Activated CD8-positive, alpha-beta T cell treated with anti-CD3 and anti-CD28 coated beads for 36 hours (primary cell): ENCODE data around the gene MATR3. TPM values are rescaled to one million over a fixed set of nuclear protein-coding genes. Genes with fewer than 3 reads are reported as not detected.

Source experiments
- ATAC-seq: fragments of 200-7000 bp; cut with Tn5 transposase; one replicate; pipeline ENCODE4 v1.10.0; 2021; ENCODE audit warnings: mild to moderate bottlenecking, moderate library complexity
- CTCF ChIA-PET: fragments of 350-600 bp; sonication (Branson Sonifier 250); formaldehyde crosslinking; loops from one replicate; lab custom pipeline; 2021; ENCODE audit warnings: antibody characterized with exemption; lab: Charles Lee
- POLR2A ChIA-PET: fragments of 350-600 bp; sonication (Branson Sonifier 250); formaldehyde crosslinking; loops from one replicate; lab custom pipeline; 2021; ENCODE audit warnings: antibody characterized with exemption; lab: Charles Lee
- DNase-seq: peaks from one replicate; pipeline ENCODE4 v3.0.0-alpha.2; 2020
- H3K27ac Mint-ChIP-seq: one replicate; pipeline ENCODE4 v1.8.0; 2021; ENCODE audit warnings: mild to moderate bottlenecking, mixed read lengths
- H3K27me3 Mint-ChIP-seq: one replicate; pipeline ENCODE4 v1.8.0; 2021; ENCODE audit warnings: mixed read lengths
- H3K36me3 Mint-ChIP-seq: one replicate; pipeline ENCODE4 v1.8.0; 2021; ENCODE audit warnings: low read depth, mixed read lengths
- H3K4me1 Mint-ChIP-seq: one replicate; pipeline ENCODE4 v1.8.0; 2021; ENCODE audit warnings: low read depth, mixed read lengths
- H3K4me3 Mint-ChIP-seq: one replicate; pipeline ENCODE4 v1.8.0; 2021; ENCODE audit warnings: mild to moderate bottlenecking, moderate library complexity, mixed read lengths
- H3K9me3 Mint-ChIP-seq: one replicate; pipeline ENCODE4 v1.8.0; 2021; ENCODE audit warnings: mixed read lengths
- intact Hi-C: fragments of 100-400 bp; cut with micrococcal nuclease; formaldehyde crosslinking; loops from one replicate; pipeline ENCODE4 v1.10.0; 2022
- total RNA-seq, 2 experiments: library from RNA; stranded (reverse); gene quantifications; one replicate each; pipeline ENCODE4 v1.2.3, GENCODE V29; 2021
- TF ChIP-seq, protein P1 (sequence below): fragments of 200-600 bp; IDR thresholded peaks from one replicate; pipeline ENCODE4 v1.8.0; 2022; ENCODE audit warnings: antibody characterized with exemption, mild to moderate bottlenecking

MATR3 gene
- total RNA-seq, result 100 to 1,000 TPM; 181 to 209 TPM

GRCh38 chr5:139293507-139294373 lies at the start of gene MATR3:
MATR3 (plus strand) TSS chr5:139293740; CDS start chr5:139307416, 13,676 bp downstream.
- peak within 1 kb of the TSS; percentile 98 for H3K27ac Mint-ChIP-seq
- intact Hi-C loops, result no loop called here
- H3K27me3 Mint-ChIP-seq, result no peaks in the 10 kb centered on the region
- ChIA-PET CTCF (interaction anchor here (0.6 to 2.6 kb wide), 4 partner anchors 18 to 96 kb away, joined by 3 to 8 read pairs (median 4); partner anchors contain the start of gene MZB1), POLR2A (interaction anchor here (0.5 to 30.1 kb wide), 29 partner anchors 11 to 801 kb away, joined by 3 to 384 read pairs (median 4); partner anchors contain the start of genes MZB1, PAIP2, SLC23A1 and SPATA24)
- no peaks in the 10 kb centered on the region for H3K9me3 Mint-ChIP-seq
- H3K4me1 Mint-ChIP-seq, result peaks cover 32% of the 10 kb centered on the region
- DNase-seq (peak; percentile 96), ATAC-seq (peak; percentile 94)
- H3K4me3 Mint-ChIP-seq, result peak within 1 kb of the TSS; percentile 99
- H3K36me3 Mint-ChIP-seq, result peaks cover 43% of the 10 kb centered on the region
- TF ChIP-seq, protein P1, sequence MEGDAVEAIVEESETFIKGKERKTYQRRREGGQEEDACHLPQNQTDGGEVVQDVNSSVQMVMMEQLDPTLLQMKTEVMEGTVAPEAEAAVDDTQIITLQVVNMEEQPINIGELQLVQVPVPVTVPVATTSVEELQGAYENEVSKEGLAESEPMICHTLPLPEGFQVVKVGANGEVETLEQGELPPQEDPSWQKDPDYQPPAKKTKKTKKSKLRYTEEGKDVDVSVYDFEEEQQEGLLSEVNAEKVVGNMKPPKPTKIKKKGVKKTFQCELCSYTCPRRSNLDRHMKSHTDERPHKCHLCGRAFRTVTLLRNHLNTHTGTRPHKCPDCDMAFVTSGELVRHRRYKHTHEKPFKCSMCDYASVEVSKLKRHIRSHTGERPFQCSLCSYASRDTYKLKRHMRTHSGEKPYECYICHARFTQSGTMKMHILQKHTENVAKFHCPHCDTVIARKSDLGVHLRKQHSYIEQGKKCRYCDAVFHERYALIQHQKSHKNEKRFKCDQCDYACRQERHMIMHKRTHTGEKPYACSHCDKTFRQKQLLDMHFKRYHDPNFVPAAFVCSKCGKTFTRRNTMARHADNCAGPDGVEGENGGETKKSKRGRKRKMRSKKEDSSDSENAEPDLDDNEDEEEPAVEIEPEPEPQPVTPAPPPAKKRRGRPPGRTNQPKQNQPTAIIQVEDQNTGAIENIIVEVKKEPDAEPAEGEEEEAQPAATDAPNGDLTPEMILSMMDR, result no peak

GRCh38 chr5:139245637-139246339 lies 47.8 kb upstream of the MATR3 start:
- Mint-ChIP-seq H3K4me3 (no peak overlapping the region), H3K9me3 (no peaks in the 10 kb centered on the region), H3K27ac (peak overlapping the region; percentile 87), H3K27me3 (peaks cover 2% of the 10 kb centered on the region), H3K36me3 (no peaks in the 10 kb centered on the region), H3K4me1 (peaks cover 20% of the 10 kb centered on the region)
- DNase-seq (no peak), ATAC-seq (peak; percentile 25)
- intact Hi-C loops, result no loop called here
- TF ChIP-seq, protein P1, result no peak
- ChIA-PET CTCF (interaction anchor here (0.8 to 2.6 kb wide), 5 partner anchors 16 to 666 kb away, joined by 3 to 8 read pairs (median 3); no protein-coding TSS in a partner anchor), POLR2A (interaction anchor here (0.7 to 1.0 kb wide), 4 partner anchors 15 to 374 kb away, joined by 3 to 4 read pairs (median 4); partner anchors contain the start of gene PAIP2)

DNA sequence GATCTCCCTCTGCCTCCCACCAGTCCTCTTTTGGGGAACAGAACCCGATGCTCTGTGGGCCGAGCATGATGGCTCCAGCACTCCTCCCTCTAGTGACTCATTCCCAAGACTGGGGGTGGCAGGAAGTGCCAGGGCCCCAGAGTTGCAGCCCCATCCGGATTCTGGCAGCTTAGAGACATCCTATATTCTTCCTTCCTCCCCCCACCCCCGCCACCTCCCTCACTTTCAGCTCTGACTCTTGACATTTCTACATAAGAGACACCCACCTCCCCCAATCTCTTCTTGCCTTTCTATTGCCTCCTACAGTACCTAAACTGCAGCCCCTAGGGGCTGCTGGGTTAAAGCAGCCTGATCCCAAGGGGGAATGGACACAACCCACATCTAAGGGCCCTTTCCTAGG lies 47.1 kb upstream of the MATR3 start:
- DNase-seq, result peak; percentile 85
- POLR2A ChIA-PET, result interaction anchor here (0.7 to 1.0 kb wide), 4 partner anchors 16 to 375 kb away, joined by 3 to 4 read pairs (median 4); partner anchors contain the start of gene PAIP2
- Mint-ChIP-seq H3K4me3 (no peak overlapping the region), H3K36me3 (no peaks in the 10 kb centered on the region), H3K27me3 (no peaks in the 10 kb centered on the region), H3K4me1 (peaks cover 23% of the 10 kb centered on the region), H3K27ac (peak overlapping the region; percentile 87), H3K9me3 (no peaks in the 10 kb centered on the region)
- intact Hi-C loops, result no loop called here
- ATAC-seq, result peak; percentile 99
- CTCF ChIA-PET, result interaction anchor here (1.0 to 2.6 kb wide), 3 partner anchors 39 to 667 kb away, joined by 3 to 8 read pairs (median 3); no protein-coding TSS in a partner anchor
- TF ChIP-seq, protein P1, result no peak

GRCh38 chr5:139248826-139249453 lies 44.6 kb upstream of the MATR3 start:
- no peak overlapping the region for H3K27ac Mint-ChIP-seq
- peaks cover 23% of the 10 kb centered on the region for H3K4me1 Mint-ChIP-seq
- TF ChIP-seq, protein P1, result no peak
- no peaks in the 10 kb centered on the region for H3K9me3 Mint-ChIP-seq
- intact Hi-C loops, result no loop called here
- ATAC-seq, result no peak
- POLR2A ChIA-PET, result no interaction called here
- no peaks in the 10 kb centered on the region for H3K36me3 Mint-ChIP-seq
- DNase-seq, result no peak
- H3K4me3 Mint-ChIP-seq, result no peak overlapping the region
- CTCF ChIA-PET, result interaction anchor here (1.0 kb wide), 1 partner anchor 669 kb away, joined by 3 read pairs; no protein-coding TSS in a partner anchor
- no peaks in the 10 kb centered on the region for H3K27me3 Mint-ChIP-seq
